OCI-LY1 (cell line): ENCODE data around the gene GRB10.

ENCODE experiments used
- H2AFZ ChIP-seq: fragments of 200-600 bp; sonication (generic), shearing (Covaris generic); 2 replicates; pipeline ENCODE4 v1.6.0; 2014; ENCODE audit warnings: antibody characterized with exemption, mild to moderate bottlenecking, low read length
- H3F3A ChIP-seq: fragments of 200-600 bp; sonication (generic), shearing (Covaris generic); 2 replicates; pipeline ENCODE4 v1.6.0; 2014; ENCODE audit warnings: mild to moderate bottlenecking, antibody characterized with exemption, low read length, moderate library complexity; ENCODE audit not compliant: insufficient read depth
- H3K27ac ChIP-seq: fragments of 200-600 bp; sonication (generic); 2 replicates; pipeline ENCODE4 v1.5.1; 2014; ENCODE audit warnings: low read length, mixed run types, mild to moderate bottlenecking, low read depth; ENCODE audit not compliant: poor library complexity, severe bottlenecking
- H3K27me3 ChIP-seq: fragments of 200-600 bp; sonication (generic); 2 replicates; pipeline ENCODE4 v1.6.0; 2014; ENCODE audit warnings: antibody characterized with exemption, mild to moderate bottlenecking, low read length, moderate library complexity; ENCODE audit not compliant: insufficient read depth
- H3K36me3 ChIP-seq: fragments of 200-600 bp; sonication (generic); 2 replicates; pipeline ENCODE4 v1.6.1; 2014; ENCODE audit warnings: mild to moderate bottlenecking, antibody characterized with exemption, low read length, moderate library complexity, mixed read lengths; ENCODE audit not compliant: insufficient read depth
- H3K4me1 ChIP-seq: fragments of 200-600 bp; sonication (generic); 2 replicates; pipeline ENCODE4 v1.5.1; 2014; ENCODE audit warnings: mild to moderate bottlenecking, low read length, moderate library complexity; ENCODE audit not compliant: insufficient read depth, severe bottlenecking
- H3K4me2 ChIP-seq: fragments of 200-600 bp; sonication (generic), shearing (Covaris generic); 2 replicates; pipeline ENCODE4 v1.6.1; 2014; ENCODE audit warnings: low read length
- H3K4me3 ChIP-seq: fragments of 200-600 bp; sonication (generic); 2 replicates; pipeline ENCODE4 v1.5.1; 2014; ENCODE audit warnings: low read length, low read depth, mild to moderate bottlenecking, mixed read lengths; ENCODE audit not compliant: poor library complexity, severe bottlenecking
- H3K79me2 ChIP-seq: fragments of 200-600 bp; shearing (Covaris generic); 2 replicates; pipeline ENCODE4 v1.6.1; 2016; ENCODE audit warnings: mixed run types, low read length, mixed read lengths; ENCODE audit not compliant: insufficient read depth
- H3K9ac ChIP-seq: fragments of 200-600 bp; sonication (generic), shearing (Covaris generic); 2 replicates; pipeline ENCODE4 v1.6.1; 2014; ENCODE audit warnings: mild to moderate bottlenecking, low read length, mixed read lengths
- H3K9me2 ChIP-seq: fragments of 200-600 bp; sonication (generic), shearing (Covaris generic); 2 replicates; pipeline ENCODE4 v1.6.1; 2014; ENCODE audit warnings: low read depth, mild to moderate bottlenecking, low read length, mixed read lengths
- H3K9me3 ChIP-seq: fragments of 200-600 bp; shearing (Covaris generic); 2 replicates; pipeline ENCODE4 v1.6.1; 2014; ENCODE audit warnings: low read length, mixed read lengths
- H4K20me1 ChIP-seq: fragments of 200-600 bp; sonication (generic), shearing (Covaris generic); 2 replicates; pipeline ENCODE4 v1.6.0; 2016; ENCODE audit warnings: mild to moderate bottlenecking, low read length; ENCODE audit not compliant: insufficient read depth
- EZH2 ChIP-seq: fragments of 200-600 bp; sonication (generic), shearing (Covaris generic); IDR thresholded peaks from 2 replicates; pipeline ENCODE4 v1.8.0; 2017; ENCODE audit warnings: borderline replicate concordance, mixed run types, mild to moderate bottlenecking, antibody characterized with exemption, low read length, moderate library complexity, mixed read lengths
- TF ChIP-seq, protein P1 (sequence below): fragments of 200-600 bp; sonication (generic), shearing (Covaris generic); IDR thresholded peaks from 2 replicates; pipeline ENCODE4 v1.5.1; 2017; ENCODE audit warnings: mild to moderate bottlenecking, antibody characterized with exemption, low read length, moderate library complexity, mixed read lengths

GRB10 gene

DNA sequence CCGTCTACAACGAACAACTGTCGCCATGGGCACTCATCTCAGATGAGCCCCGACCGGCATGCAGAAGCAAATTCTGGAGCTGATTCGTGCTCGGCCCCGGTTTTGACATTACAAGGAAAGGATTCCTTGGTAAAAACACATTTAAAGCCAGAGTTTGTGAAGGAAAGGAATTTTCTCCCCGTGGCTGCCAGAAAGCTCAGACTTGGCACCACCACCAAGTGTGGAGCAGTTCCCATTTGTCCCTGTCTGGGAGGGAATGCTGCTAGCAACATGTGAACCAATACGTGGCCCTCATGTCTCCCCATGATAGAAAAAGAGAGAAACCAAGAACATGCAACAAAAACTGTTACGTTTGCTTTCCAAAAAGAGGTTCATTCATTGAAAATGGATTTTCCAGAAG, 162.3 kb downstream of the GRB10 start:
- no peaks in the 10 kb centered on the region for H3K4me1 ChIP-seq
- no peak overlapping the region for H3K4me3 ChIP-seq
- no peaks in the 10 kb centered on the region for H3K9me3 ChIP-seq
- H3K79me2 ChIP-seq = no peaks in the 10 kb centered on the region
- no peaks in the 10 kb centered on the region for H3K36me3 ChIP-seq
- H3K9me2 ChIP-seq = no peaks in the 10 kb centered on the region
- H2AFZ ChIP-seq = no peak overlapping the region
- H3K27me3 ChIP-seq = 0 out of 2 replicates have a peak, but pooled peaks cover 6% of the 10 kb centered on the region
- no peak overlapping the region for H3K27ac ChIP-seq
- no peaks in the 10 kb centered on the region for H4K20me1 ChIP-seq
- H3K9ac ChIP-seq = no peak overlapping the region
- no peaks in the 10 kb centered on the region for H3F3A ChIP-seq
- TF ChIP-seq, protein P1, sequence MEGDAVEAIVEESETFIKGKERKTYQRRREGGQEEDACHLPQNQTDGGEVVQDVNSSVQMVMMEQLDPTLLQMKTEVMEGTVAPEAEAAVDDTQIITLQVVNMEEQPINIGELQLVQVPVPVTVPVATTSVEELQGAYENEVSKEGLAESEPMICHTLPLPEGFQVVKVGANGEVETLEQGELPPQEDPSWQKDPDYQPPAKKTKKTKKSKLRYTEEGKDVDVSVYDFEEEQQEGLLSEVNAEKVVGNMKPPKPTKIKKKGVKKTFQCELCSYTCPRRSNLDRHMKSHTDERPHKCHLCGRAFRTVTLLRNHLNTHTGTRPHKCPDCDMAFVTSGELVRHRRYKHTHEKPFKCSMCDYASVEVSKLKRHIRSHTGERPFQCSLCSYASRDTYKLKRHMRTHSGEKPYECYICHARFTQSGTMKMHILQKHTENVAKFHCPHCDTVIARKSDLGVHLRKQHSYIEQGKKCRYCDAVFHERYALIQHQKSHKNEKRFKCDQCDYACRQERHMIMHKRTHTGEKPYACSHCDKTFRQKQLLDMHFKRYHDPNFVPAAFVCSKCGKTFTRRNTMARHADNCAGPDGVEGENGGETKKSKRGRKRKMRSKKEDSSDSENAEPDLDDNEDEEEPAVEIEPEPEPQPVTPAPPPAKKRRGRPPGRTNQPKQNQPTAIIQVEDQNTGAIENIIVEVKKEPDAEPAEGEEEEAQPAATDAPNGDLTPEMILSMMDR = no peak
- no peak for TF ChIP-seq EZH2
- H3K4me2 ChIP-seq = no peak overlapping the region

DNA sequence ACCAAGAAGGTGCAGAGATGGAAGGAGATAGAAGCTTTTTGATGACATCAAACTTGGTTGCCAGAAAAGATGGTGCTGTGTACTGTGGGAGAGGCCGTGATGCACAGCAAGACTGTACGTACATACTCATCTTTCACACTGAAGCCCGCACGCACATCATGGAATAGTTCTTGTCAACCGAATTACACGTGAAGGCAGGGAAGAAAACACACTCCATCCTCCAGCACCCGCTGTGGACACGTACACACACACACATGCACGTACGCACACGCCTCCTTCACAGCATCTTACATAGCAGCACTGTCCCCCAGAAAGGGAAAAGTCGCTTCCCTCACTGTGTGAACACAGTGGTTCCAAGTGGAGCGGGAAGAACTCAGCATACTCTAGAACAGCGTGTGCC, 163.0 kb downstream of the GRB10 start:
- Histone ChIP-seq H3K9me2 (no peaks in the 10 kb centered on the region), H3K4me2 (no peak overlapping the region), H3F3A (no peaks in the 10 kb centered on the region), H3K79me2 (no peaks in the 10 kb centered on the region), H2AFZ (no peak overlapping the region), H4K20me1 (no peaks in the 10 kb centered on the region), H3K9me3 (no peaks in the 10 kb centered on the region), H3K27me3 (0 out of 2 replicates have a peak, but pooled peaks cover 6% of the 10 kb centered on the region), H3K9ac (no peak overlapping the region), H3K4me1 (no peaks in the 10 kb centered on the region), H3K4me3 (no peak overlapping the region), H3K27ac (no peak overlapping the region), H3K36me3 (no peaks in the 10 kb centered on the region)
- TF ChIP-seq, protein P1 = no peak
- TF ChIP-seq EZH2 = no peak

DNA sequence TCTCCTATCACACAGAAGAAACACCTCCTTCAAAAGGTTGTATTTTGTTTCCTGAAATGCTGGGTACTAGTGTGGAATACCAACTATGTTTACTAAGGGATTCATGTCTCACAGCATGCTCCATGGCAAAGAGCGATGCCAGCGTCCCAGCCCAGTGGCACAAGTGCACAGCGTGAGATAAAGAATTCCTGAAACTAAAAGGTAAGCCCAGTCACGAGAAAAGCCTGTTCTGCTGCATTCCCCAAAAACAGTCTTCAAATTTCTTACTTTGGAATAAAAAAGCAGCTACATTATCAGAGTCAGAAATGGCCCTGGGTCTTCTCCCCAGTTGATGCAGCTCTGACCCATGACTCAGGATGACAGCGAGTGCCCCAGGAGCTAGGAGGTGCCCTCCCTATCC, 164.4 kb downstream of the GRB10 start:
- Histone ChIP-seq H3K9me3 (no peaks in the 10 kb centered on the region), H4K20me1 (no peaks in the 10 kb centered on the region), H3K4me2 (no peak overlapping the region), H3K4me3 (no peak overlapping the region), H3K27me3 (0 out of 2 replicates have a peak, but pooled peaks cover 3% of the 10 kb centered on the region), H2AFZ (no peak overlapping the region), H3K79me2 (no peaks in the 10 kb centered on the region), H3F3A (no peaks in the 10 kb centered on the region), H3K4me1 (no peaks in the 10 kb centered on the region), H3K9ac (no peak overlapping the region), H3K36me3 (no peaks in the 10 kb centered on the region), H3K27ac (no peak overlapping the region), H3K9me2 (no peaks in the 10 kb centered on the region)
- TF ChIP-seq EZH2 = no peak
- TF ChIP-seq, protein P1 = no peak
